Body of pancreas (tissue), 4 donors: ENCODE data around the gene MYOZ1.

Experiments used
- POLR2A ChIP-seq, 3 donors: fragments of 450-650 bp; IDR thresholded peaks; one replicate each; pipeline ENCODE4 v1.6.1; 2016; ENCODE audit warnings: antibody characterized with exemption in 3 of 3, mild to moderate bottlenecking in 2 of 3
- TF ChIP-seq, protein P1 (sequence below), 7 experiments: fragments of 450-650 bp in 4 of 7; fragments of 200-600 bp in 3 of 7; sonication (generic) in 3 of 7; IDR thresholded peaks; one replicate each; pipeline ENCODE4 v1.5.1; 2016 to 2019; ENCODE audit warnings: antibody characterized with exemption in 7 of 7

DNA sequence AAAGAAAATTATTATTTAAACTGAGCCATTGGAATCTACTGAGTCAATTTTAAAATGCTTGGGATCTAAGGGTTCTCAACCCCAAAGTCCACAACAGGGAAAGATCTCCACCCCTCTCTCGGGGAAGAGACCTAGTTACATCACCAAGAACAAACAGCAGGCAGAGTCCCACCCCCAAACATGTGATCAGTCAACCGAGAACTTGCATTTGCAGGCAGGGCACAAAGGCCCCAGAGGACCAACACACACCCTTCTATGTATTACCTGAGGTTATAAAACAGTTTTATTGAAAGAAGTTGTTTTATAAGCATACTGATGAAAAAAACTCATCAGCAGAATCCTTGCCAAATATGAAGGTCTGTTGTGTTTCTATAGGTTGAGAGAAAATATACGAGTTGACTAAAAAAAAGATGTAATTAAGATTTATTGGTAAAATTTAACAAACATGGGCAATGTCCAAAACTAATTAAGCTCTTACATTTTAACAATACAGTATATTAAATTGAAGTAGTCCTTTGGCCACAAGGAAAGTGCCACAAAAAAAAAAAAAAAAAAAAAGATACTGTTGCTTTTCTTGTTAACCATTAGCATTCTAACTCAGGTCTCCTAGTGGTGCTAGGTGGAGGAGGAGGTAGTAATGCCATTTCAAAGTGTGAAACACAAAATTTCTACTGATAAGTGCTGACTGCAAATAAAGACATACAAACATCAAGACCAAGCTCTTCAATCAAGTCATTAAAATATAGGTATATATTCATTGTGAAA, 49.2 kb downstream of the MYOZ1 start:
- TF ChIP-seq, protein P1, sequence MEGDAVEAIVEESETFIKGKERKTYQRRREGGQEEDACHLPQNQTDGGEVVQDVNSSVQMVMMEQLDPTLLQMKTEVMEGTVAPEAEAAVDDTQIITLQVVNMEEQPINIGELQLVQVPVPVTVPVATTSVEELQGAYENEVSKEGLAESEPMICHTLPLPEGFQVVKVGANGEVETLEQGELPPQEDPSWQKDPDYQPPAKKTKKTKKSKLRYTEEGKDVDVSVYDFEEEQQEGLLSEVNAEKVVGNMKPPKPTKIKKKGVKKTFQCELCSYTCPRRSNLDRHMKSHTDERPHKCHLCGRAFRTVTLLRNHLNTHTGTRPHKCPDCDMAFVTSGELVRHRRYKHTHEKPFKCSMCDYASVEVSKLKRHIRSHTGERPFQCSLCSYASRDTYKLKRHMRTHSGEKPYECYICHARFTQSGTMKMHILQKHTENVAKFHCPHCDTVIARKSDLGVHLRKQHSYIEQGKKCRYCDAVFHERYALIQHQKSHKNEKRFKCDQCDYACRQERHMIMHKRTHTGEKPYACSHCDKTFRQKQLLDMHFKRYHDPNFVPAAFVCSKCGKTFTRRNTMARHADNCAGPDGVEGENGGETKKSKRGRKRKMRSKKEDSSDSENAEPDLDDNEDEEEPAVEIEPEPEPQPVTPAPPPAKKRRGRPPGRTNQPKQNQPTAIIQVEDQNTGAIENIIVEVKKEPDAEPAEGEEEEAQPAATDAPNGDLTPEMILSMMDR (IDR thresholded peaks at IDR 0.05), result no peak
- TF ChIP-seq POLR2A (IDR thresholded peaks at IDR 0.05), result no peak
